ENCODE data around the gene TNIK. TPM values are rescaled to one million over a fixed set of nuclear protein-coding genes. Genes with fewer than 3 reads are reported as not detected.

TNIK gene
- total RNA-seq, 1 donor from 2014 or later, result 39.9 TPM

GRCh38 chr3:171090321-171090720 lies 369.9 kb downstream of the TNIK start:
- no peak for DNase-seq (ENCODE audit: low spot score)
- Mint-ChIP-seq H3K36me3 (ENCODE audit: low read depth) (peaks cover 72% of the 10 kb centered on the region), H3K4me3 (ENCODE audit: low read depth) (no peak overlapping the region)

GRCh38 chr3:171088964-171089754 lies 371.0 kb downstream of the TNIK start:
- H3K27ac Mint-ChIP-seq, result no peak overlapping the region
- H3K9me3 Mint-ChIP-seq, result no peaks in the 10 kb centered on the region
- no peak overlapping the region for H3K4me3 Mint-ChIP-seq (ENCODE audit: low read depth)
- H3K27me3 Mint-ChIP-seq (ENCODE audit: low read depth), result no peaks in the 10 kb centered on the region
- H3K36me3 Mint-ChIP-seq (ENCODE audit: low read depth), result peaks cover 75% of the 10 kb centered on the region
- intact Hi-C loops (cut with micrococcal nuclease), result no loop called here
- DNase-seq (ENCODE audit: low spot score), result no peak
- H3K4me1 Mint-ChIP-seq (ENCODE audit: low read depth), result peaks cover 21% of the 10 kb centered on the region

More at GRCh38 chr3:171090321-171090720, 369.9 kb downstream of the TNIK start:
- Mint-ChIP-seq H3K27me3 (ENCODE audit: low read depth) (no peaks in the 10 kb centered on the region), H3K27ac (peak overlapping the region; percentile 7), H3K9me3 (no peaks in the 10 kb centered on the region), H3K4me1 (ENCODE audit: low read depth) (peaks cover 21% of the 10 kb centered on the region)
- intact Hi-C loops (cut with micrococcal nuclease), result no loop called here

GRCh38 chr3:171088496-171088895 lies 371.7 kb downstream of the TNIK start:
- intact Hi-C loops (cut with micrococcal nuclease), result no loop called here
- Mint-ChIP-seq H3K27ac (no peak overlapping the region), H3K4me1 (ENCODE audit: low read depth) (peaks cover 21% of the 10 kb centered on the region), H3K27me3 (ENCODE audit: low read depth) (no peaks in the 10 kb centered on the region), H3K4me3 (ENCODE audit: low read depth) (no peak overlapping the region), H3K9me3 (no peaks in the 10 kb centered on the region), H3K36me3 (ENCODE audit: low read depth) (peaks cover 79% of the 10 kb centered on the region)
- no peak for DNase-seq (ENCODE audit: low spot score)

GRCh38 chr3:171086914-171087313 lies 373.3 kb downstream of the TNIK start:
- Mint-ChIP-seq H3K9me3 (no peaks in the 10 kb centered on the region), H3K4me1 (ENCODE audit: low read depth) (peaks cover 21% of the 10 kb centered on the region), H3K27me3 (ENCODE audit: low read depth) (no peaks in the 10 kb centered on the region), H3K4me3 (ENCODE audit: low read depth) (no peak overlapping the region), H3K36me3 (ENCODE audit: low read depth) (peaks cover 84% of the 10 kb centered on the region), H3K27ac (no peak overlapping the region)
- intact Hi-C loops (cut with micrococcal nuclease), result no loop called here
- no peak for DNase-seq (ENCODE audit: low spot score)

GRCh38 chr3:171077261-171077660 lies 382.9 kb downstream of the TNIK start:
- Mint-ChIP-seq H3K27me3 (ENCODE audit: low read depth) (no peaks in the 10 kb centered on the region), H3K36me3 (ENCODE audit: low read depth) (peaks cover 72% of the 10 kb centered on the region), H3K27ac (no peak overlapping the region), H3K4me3 (ENCODE audit: low read depth) (no peak overlapping the region), H3K9me3 (no peaks in the 10 kb centered on the region), H3K4me1 (ENCODE audit: low read depth) (no peaks in the 10 kb centered on the region)
- intact Hi-C loops (cut with micrococcal nuclease), result no loop called here
- no peak for DNase-seq (ENCODE audit: low spot score)

GRCh38 chr3:171072432-171072831 lies 387.8 kb downstream of the TNIK start:
- Mint-ChIP-seq H3K27me3 (ENCODE audit: low read depth) (no peaks in the 10 kb centered on the region), H3K9me3 (no peaks in the 10 kb centered on the region), H3K27ac (no peak overlapping the region), H3K36me3 (ENCODE audit: low read depth) (peaks cover 73% of the 10 kb centered on the region), H3K4me3 (ENCODE audit: low read depth) (no peak overlapping the region), H3K4me1 (ENCODE audit: low read depth) (peaks cover 6% of the 10 kb centered on the region)
- no peak for DNase-seq (ENCODE audit: low spot score)
- intact Hi-C loops (cut with micrococcal nuclease), result no loop called here

- intact Hi-C loops (cut with micrococcal nuclease), result no loop called here
Observed at GRCh38 chr3:171068658-171069057, 391.5 kb downstream of the TNIK start.

GRCh38 chr3:171066206-171066605 lies 394.0 kb downstream of the TNIK start:
- Mint-ChIP-seq H3K9me3 (no peaks in the 10 kb centered on the region), H3K4me3 (ENCODE audit: low read depth) (no peak overlapping the region), H3K36me3 (ENCODE audit: low read depth) (peaks cover 83% of the 10 kb centered on the region), H3K27ac (no peak overlapping the region), H3K4me1 (ENCODE audit: low read depth) (peaks cover 6% of the 10 kb centered on the region), H3K27me3 (ENCODE audit: low read depth) (no peaks in the 10 kb centered on the region)
- intact Hi-C loops (cut with micrococcal nuclease), result no loop called here
- no peak for DNase-seq (ENCODE audit: low spot score)

More at GRCh38 chr3:171068658-171069057, 391.5 kb downstream of the TNIK start:
- Mint-ChIP-seq H3K4me3 (ENCODE audit: low read depth) (no peak overlapping the region), H3K27me3 (ENCODE audit: low read depth) (no peaks in the 10 kb centered on the region), H3K4me1 (ENCODE audit: low read depth) (peaks cover 6% of the 10 kb centered on the region), H3K9me3 (no peaks in the 10 kb centered on the region), H3K36me3 (ENCODE audit: low read depth) (peaks cover 87% of the 10 kb centered on the region), H3K27ac (no peak overlapping the region)
- no peak for DNase-seq (ENCODE audit: low spot score)

GRCh38 chr3:171065732-171066131 lies 394.5 kb downstream of the TNIK start:
- Mint-ChIP-seq H3K27ac (no peak overlapping the region), H3K9me3 (no peaks in the 10 kb centered on the region), H3K4me3 (ENCODE audit: low read depth) (no peak overlapping the region), H3K4me1 (ENCODE audit: low read depth) (peaks cover 6% of the 10 kb centered on the region), H3K27me3 (ENCODE audit: low read depth) (no peaks in the 10 kb centered on the region), H3K36me3 (ENCODE audit: low read depth) (peaks cover 80% of the 10 kb centered on the region)
- intact Hi-C loops (cut with micrococcal nuclease), result no loop called here
- no peak for DNase-seq (ENCODE audit: low spot score)

- Mint-ChIP-seq H3K4me3 (ENCODE audit: low read depth) (no peak overlapping the region), H3K4me1 (ENCODE audit: low read depth) (peaks cover 6% of the 10 kb centered on the region), H3K27ac (no peak overlapping the region), H3K36me3 (ENCODE audit: low read depth) (peaks cover 71% of the 10 kb centered on the region), H3K27me3 (ENCODE audit: low read depth) (no peaks in the 10 kb centered on the region), H3K9me3 (no peaks in the 10 kb centered on the region)
- intact Hi-C loops (cut with micrococcal nuclease), result no loop called here
- no peak for DNase-seq (ENCODE audit: low spot score)
Observed at GRCh38 chr3:171064461-171064860, 395.7 kb downstream of the TNIK start.

- intact Hi-C loops (cut with micrococcal nuclease), result no loop called here
- peaks cover 49% of the 10 kb centered on the region for H3K36me3 Mint-ChIP-seq (ENCODE audit: low read depth)
- no peaks in the 10 kb centered on the region for H3K27me3 Mint-ChIP-seq (ENCODE audit: low read depth)
- DNase-seq (ENCODE audit: low spot score), result no peak
- H3K27ac Mint-ChIP-seq, result no peak overlapping the region
- no peaks in the 10 kb centered on the region for H3K9me3 Mint-ChIP-seq
- H3K4me1 Mint-ChIP-seq (ENCODE audit: low read depth), result no peaks in the 10 kb centered on the region
- no peak overlapping the region for H3K4me3 Mint-ChIP-seq (ENCODE audit: low read depth)
Observed at GRCh38 chr3:171061749-171062148, 398.5 kb downstream of the TNIK start.

- H3K27ac Mint-ChIP-seq, result no peak overlapping the region
- no peaks in the 10 kb centered on the region for H3K9me3 Mint-ChIP-seq
- DNase-seq (ENCODE audit: low spot score), result no peak
- peaks cover 32% of the 10 kb centered on the region for H3K36me3 Mint-ChIP-seq (ENCODE audit: low read depth)
- no peaks in the 10 kb centered on the region for H3K27me3 Mint-ChIP-seq (ENCODE audit: low read depth)
- no peaks in the 10 kb centered on the region for H3K4me1 Mint-ChIP-seq (ENCODE audit: low read depth)
- no peak overlapping the region for H3K4me3 Mint-ChIP-seq (ENCODE audit: low read depth)
- intact Hi-C loops (cut with micrococcal nuclease), result no loop called here
Observed at GRCh38 chr3:171059978-171060377, 400.2 kb downstream of the TNIK start.

- no peak overlapping the region for H3K27ac Mint-ChIP-seq
- no peak for DNase-seq (ENCODE audit: low spot score)
Observed at GRCh38 chr3:171058873-171059603, 401.2 kb downstream of the TNIK start.

More at GRCh38 chr3:171058873-171059603, 401.2 kb downstream of the TNIK start:
- Mint-ChIP-seq H3K4me3 (ENCODE audit: low read depth) (no peak overlapping the region), H3K9me3 (no peaks in the 10 kb centered on the region), H3K27me3 (ENCODE audit: low read depth) (no peaks in the 10 kb centered on the region), H3K4me1 (ENCODE audit: low read depth) (no peaks in the 10 kb centered on the region), H3K36me3 (ENCODE audit: low read depth) (peaks cover 23% of the 10 kb centered on the region)
- intact Hi-C loops (cut with micrococcal nuclease), result no loop called here
